Activated T-cell treated with anti-CD3 and anti-CD28 coated beads for 1 hour (primary cell): ENCODE results near the gene SH3RF1.

ENCODE experiments used
- DNase-seq: peaks from one replicate; pipeline ENCODE4 v3.0.0-alpha.2; 2020; ENCODE audit warnings: low read depth

SH3RF1 gene

DNA sequence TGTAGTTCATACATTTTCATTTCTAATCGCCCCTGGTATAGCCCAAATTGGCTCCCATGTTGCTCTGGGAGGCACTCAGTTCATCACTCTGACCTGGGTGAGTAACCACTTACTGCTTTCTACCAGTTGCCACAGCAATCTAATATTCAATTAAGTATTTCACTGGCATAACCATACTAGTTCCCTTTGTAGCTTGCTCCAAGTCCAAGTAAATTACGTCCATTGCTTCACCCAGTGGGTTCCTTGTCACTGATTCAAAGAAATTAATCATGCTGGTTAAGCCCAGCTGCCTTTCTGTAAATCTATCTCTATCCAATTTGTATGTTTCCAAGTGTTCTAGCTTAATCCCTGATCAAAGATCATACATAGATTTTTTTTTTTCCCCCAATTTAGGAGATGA, 168.7 kb downstream of the SH3RF1 start:
- no peak for DNase-seq

DNA sequence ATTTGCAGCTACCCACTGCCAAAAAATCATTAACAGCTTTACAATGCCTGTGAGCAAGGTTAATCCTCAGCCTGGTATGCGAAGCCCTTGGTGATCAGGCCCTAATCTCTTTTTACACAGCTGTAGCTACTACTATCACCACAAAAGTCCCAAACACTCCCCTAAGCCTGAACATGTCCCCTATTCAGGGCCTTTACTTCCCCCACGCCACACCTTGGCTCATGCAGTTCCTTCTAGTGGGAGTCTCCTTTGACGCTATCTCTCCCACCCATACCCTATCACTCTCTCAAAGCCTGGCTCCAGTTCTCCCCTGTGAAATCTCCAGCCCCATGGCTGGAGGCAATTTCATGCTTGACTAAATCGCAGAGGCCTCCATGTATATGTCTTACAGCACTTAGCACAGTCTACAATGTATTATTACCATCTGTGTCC, 170.1 kb downstream of the SH3RF1 start:
- DNase-seq: no peak

DNA sequence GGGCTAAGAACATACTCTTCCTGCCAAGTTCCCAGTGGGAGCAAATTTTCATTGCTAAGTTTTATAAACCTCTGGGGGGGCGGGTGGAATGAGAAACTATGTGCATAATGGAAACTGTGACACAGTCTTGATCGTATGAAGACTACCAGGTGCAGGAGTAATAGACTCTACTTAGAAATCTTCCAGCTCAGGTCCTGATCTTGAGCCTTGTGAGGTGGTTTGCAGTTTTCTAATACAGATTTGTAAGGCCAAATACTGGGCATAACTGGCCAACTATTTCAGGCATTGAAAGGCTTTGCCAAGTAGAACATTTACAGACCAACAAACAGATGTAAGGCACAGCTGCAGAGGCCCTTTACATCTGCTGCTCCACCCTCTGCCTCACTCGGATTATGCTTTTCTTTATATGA, 171.0 kb downstream of the SH3RF1 start:
- no peak for DNase-seq

DNA sequence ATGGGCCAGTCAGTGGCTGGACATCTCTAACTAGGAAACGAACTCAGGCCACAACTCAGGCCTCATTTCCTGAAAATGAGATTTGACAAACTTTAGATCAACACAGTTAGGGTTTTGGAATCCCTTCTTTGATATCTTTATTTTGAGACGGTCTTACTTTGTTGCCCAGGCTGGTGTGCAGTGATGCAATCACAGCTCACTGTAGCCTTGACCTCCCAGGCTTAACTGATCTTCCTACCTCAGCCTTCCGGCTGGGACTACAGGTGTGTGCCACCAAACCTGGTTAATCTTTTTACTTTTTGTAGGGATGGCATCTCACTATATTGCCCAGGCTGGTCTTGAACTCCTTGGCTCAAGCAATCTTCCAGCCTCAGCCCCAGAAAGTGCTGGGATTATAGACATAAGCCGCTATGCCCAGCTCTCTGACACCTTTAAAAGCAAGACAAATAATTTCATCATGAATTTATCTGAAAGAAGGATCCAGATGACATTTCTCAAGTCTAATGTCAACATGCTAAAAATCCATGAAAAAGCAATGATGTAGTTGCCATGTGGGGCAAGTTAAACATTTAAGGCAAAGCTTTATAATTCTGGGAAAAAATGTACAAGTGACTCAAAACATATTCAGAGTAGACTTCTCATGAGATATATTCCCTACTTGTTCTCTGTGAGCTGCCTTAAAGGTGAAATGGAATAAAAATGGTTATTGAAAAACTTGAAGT, 171.6 kb downstream of the SH3RF1 start:
- no peak for DNase-seq

DNA sequence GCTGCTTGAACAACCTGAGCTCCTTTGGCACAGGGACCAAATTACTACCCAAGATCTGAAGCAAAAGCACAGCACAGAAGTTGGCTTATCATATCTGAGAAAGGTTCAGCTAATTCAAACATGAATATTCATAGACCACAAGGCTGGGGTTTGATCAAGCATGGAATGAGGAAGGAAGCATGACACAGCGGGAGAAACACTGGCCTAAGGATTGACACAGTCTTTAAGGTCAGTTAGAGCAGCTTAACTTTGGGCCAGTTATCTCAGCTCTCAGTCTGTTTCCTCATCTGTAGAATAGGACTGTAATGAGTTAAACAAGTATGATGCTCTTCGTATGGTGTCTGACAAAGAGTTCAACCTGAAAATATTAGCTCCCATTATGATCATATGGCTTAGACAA, 172.2 kb downstream of the SH3RF1 start:
- DNase-seq: no peak

DNA sequence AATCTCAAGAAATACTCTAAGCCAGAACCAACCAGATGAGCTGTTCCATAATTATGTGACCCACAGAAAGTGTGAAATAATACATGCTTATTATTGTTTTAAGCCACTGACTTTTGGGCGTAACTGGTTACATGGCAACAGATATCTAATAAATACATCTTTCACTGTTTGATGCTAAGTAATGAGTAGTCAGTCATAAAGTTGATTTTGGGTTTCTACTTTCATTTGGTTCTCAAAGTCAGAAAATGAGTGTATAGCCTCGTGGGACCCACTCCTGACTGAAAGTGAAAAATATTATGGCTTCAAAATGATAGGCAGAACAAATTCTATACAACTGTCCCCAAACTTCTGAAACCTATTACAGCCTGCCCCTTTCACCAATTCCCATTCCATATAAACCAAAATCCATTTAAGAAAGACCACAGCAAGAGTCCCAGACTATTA, 172.7 kb downstream of the SH3RF1 start:
- no peak for DNase-seq

DNA sequence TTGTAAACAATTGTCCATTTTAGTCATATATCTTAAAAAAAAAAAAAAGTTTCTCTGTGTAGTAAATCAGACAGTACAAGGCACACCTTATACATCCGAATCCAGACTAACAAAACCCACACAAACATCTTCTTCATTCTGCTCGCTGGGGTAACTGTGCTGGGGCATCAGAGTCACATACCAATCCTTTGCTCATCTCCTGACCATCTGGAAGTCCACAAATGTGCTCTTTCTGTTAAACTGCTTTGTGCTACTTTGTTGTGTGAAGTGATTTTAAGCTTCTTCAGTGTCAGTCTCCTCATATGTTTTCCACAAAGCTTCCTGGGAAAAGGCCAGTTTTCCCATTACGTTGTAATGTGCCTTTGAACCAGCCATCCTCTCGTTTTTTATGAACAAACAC, 174.5 kb downstream of the SH3RF1 start:
- no peak for DNase-seq

DNA sequence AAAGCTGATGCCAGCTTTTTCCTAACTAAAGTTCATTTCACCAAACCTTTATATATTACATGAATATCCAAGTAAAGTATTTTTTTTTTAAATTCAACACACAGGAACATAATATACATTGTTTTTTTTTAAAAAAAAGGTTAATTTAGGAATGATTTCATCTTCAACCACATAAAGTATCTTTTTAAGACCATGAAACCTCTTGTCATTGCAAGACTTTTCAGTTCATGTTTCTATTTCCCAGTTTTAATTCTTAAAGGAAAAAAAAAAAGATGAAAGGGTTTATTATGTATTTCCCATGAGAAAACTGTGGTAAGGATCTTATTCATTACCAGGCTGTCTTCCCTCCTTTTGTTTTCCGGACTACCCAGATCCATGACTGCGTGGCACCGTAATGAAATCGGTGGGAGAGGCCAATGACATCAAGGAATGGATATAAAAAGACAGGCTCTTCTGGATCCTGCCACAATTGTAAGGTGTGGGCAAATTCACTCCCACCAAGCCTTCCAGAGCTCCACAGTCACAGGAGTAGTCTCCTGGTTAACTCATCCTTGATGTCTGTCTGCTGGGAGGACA, 176.0 kb downstream of the SH3RF1 start:
- no peak for DNase-seq

DNA sequence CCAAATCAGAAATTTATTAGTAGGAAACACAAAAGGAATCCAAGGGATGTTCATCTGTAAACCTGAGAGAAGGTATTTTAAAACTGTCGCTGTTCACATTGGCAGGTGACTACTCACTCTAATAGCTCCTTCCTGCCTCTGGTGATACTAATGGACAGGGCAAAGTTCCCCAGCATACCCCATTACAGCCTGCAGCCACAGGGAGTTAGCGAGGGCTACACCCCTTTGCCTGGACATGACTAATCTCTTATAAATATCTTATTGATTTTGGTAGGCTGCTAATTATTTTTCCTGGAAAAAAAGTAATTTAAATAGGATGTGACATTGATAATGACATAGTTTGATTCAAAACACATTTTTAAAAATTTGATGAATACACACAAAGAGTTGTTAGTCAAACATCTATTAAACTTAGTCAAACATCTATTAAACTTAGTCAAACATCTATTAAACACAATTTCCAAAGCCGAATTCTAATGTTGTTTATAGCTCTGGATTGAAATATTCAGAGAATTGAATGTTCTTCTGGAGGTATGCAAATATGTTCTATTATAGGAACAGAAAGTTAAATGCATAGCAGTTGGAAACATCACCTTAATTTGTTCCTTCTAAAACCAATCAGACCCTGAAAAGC, 177.8 kb downstream of the SH3RF1 start:
- no peak for DNase-seq

DNA sequence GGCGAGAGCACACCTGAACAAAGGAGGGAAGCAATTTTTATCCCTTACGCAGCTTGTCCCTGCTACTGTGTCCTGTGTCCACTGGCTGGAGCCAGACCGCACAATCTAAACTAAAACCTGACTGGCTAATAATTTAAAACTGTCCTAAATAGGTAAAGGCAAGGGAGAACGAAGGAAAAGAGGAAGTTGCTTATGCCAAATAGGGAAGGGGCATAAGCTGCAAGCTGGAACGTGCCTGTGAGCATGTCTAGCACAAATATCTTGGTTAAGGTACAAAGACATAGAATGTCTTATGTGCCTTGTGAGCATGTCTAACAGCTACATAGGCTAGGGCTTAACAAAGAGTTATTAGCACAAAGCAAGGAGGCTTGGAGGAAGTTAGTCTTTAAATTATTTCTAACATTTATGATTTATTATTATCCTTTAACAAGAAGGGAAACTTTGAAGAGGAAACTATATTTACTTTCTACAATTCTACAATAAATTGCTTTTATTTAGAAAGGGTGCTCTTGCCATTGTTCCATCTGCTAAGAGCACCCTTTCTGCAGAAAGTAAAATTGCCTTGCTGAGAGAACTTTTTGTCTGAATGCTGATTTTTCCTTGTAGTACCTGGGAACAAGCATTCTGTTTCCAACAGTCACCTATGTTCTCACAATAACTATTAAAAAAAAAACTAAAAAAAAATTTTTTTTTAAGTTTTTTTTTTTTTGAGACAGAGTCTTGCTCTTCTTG, 180.1 kb downstream of the SH3RF1 start:
- no peak for DNase-seq

DNA sequence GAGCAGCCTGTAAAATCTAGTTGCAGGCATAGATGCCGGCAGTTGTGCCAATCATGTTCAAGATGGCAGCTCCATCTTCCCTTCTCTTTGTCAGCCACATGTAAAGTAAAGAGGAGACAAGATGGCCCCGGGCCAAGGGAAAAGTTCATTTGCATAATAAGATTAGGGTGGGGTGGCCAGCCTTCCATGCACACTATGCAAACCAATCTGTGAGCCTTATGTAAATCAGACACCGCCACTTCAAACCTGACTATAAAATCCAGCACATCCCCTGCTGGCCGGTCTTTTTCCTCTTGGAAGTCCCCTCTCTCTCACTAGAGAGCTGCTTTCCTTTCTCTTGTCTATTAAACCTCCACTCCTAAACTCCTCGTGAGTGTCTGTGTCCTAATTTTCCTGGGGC, 181.8 kb downstream of the SH3RF1 start:
- DNase-seq: no peak

DNA sequence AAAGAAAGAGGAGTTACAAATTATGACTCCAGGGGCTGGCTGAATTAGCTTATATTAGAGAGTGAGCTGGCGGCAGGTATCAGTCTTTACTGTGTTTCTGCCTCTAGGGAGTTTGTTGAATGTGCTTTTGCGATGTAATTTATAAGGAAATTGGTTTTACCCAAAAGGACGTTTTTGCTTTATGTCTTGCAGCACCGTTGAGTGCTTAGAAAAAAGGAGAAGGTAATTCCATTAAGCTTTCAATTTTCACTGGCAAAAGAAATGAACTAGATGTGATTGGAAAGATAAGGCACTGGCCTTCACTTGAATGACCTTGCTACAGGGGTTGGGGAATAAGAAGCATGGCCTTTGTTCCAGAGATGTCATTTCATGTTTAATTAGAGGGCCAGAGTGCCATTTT, 185.8 kb downstream of the SH3RF1 start:
- DNase-seq: no peak

DNA sequence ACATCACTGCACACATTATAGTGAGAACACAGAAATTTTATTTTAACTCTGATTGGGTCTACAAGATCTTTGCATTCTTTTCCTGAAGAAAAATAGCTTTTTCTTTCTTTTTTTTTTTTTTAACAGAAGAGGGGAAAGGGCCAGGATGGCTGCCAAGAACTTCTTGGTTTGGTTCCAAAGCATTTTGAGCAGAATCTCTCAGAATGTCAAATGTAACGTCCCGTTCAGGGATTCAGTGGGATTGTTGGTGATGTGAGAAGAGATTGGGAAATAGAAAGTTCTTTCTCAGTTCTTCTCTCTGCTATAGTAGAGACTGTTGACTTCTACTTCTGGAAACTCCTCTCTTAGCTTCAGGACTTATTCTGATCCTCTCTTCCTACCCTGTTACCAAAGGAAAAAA, 189.8 kb downstream of the SH3RF1 start:
- DNase-seq: no peak

DNA sequence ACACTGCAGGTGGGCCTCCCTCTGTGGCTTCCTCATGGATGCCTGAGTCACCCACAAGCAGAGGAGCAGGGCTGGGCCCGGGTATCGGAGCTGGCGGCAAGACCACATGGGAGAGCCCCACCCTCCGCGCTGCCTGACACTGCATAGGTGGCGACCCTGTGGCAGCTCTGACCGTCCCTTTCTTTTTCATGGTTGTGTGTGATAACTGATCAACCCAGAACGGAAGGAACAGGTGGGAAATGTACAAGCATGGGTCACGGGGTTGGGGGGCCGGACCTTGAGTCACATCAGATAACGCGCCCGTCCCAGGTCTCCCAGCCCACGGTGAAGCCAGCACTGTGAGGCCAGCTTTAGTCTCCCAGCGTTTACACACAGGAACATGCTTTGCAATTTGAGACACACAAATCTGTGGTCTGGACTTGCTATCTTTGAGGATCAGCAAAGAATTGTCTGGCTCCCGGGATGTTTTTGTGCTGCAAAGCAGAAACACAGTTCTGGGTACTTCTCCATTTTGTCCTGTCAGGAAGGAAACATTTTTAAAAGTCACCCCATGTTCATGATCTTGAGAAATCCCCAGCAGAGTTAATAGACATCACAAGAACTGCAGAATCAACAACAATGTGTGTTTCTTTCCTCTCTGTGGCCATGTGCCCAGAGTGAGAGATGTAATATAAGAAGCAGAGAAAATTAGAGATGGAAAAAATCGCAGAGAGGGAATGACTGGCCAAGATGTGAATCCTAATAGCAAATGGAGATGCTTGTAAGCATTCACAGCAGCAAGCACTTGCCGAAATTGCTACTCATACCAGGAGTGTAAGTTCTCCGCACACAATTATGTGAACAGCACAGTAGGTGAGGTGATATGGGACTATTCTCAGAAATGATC, 190.6 kb downstream of the SH3RF1 start:
- no peak for DNase-seq

DNA sequence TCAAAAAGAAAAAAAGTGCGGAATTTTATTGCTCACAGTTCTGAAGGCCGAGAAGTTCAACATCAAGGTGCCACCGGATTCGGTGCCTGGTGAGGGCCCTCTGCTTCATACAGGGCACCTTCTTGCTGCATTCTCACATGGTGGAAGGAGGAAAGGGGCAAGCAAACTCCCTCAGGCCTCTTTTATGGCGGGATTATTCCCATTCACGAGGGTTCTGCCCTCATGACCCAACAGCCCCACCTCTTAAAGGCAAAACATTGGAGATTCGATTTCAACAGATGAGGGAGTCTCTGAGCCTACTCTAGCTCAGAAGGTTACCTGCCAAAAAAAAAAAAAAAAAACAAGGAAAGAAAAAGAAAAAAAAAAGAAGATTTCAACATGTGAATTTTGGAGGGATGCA, 196.6 kb downstream of the SH3RF1 start:
- no peak for DNase-seq

DNA sequence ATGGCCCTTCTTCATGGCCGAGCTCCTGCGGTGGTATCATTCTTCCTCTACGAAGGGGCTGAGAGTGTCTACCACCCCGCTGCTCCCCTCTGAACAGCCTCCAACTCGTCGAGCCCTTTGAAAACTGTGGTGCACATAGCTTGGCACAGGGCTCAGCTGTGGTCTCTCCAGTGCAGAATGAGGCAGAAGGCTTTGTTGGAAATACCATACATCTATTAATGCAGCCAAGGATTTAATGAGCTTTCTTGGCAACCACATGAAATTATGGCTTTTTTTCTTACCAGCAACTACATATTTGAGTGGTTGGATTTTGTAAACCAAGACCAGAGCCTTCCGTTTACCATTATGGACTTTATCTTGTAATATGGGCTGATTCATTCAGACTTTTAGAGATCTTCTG, 199.0 kb downstream of the SH3RF1 start:
- no peak for DNase-seq

DNA sequence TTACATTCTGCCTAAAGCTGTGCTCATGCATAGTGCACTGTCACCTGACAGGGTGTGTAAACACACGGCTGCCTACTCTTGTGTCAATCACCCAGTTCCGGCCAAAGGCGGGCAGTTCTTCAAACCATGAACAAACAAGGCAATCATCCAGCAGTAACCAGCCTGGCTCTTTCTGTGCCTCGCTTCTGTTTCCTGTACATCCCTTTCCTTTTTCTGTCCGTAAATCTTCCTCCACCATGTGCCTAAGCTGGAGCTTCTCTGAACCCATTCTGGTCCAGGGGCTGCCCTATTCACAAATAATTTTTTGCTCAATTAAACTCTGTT, 199.9 kb downstream of the SH3RF1 start:
- DNase-seq: no peak

DNA sequence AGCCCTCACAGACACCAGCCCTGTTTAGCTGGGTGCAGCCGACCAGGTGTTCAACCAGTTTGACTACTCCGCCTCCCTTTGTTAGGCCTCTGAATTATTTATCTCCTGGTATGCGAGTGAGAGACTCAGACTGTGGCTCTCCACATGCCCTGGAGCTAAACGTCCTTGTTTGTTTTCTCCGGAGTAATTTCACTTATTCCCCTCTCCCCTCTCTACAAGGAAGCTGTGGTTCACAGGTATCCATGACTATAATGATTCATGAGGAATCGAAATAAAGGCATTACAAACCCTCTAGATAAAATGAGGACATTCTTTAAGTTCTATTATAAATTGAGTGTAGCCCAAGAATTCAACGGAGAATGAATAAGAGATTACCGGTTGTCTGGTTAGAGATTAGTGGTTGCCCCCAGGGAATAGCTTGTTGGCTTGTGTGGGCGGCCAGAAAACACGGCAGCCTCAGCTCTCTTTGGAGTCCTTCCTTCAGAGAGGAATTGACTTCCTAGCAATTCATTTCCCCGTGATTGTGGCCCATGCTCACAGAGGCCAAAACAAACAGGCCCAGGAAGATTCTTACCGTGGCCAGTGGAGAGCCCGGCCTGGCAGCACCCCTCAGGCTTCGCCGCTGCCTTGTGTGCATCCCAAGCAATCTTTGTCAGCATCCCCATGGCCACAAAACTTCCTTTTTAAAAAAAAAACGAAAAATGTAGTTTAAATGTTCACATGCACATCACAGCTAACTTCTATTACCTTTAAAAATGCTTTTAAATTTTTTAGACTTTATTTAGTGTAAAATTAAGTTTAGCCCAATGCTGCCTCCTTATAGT, 200.5 kb downstream of the SH3RF1 start:
- DNase-seq: no peak

DNA sequence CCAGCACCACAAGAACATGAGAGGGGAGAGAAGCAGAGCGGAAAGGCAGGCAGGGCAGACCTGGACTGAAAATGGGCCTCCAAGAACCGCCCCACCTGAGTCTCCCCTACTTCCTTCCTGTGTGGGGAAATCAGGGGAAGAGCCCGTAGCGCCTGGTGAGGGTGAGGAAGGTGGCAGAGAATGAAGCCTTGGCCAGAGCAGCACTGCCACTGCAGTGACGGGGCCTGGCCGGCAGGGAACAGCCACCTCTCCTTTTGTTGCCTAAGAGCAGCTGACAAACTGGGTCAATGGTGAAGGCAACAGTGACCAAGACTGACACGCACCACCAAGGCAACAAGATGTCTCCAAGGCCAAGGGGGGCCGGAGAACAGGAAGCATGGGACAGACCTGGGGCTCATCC, 202.3 kb downstream of the SH3RF1 start:
- DNase-seq: no peak

DNA sequence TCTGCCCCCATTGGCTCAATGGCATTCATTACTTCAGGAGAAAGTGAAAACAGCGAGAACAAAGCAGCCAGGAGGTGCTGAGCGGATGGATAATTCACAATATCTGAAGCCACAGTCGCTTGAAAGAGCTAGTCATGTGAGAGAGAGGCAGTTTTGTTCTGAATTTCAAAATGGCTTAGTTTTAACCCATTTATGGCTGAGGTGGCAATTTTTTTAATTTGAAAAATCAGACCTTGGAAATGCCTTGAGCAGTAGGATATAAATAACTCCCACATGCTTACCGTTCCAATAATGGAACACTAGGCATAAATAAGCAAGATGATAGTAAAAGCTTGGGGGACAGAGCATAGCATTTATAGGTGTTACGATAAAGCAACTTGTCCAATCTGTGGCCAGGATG, 203.8 kb downstream of the SH3RF1 start:
- DNase-seq: no peak

DNA sequence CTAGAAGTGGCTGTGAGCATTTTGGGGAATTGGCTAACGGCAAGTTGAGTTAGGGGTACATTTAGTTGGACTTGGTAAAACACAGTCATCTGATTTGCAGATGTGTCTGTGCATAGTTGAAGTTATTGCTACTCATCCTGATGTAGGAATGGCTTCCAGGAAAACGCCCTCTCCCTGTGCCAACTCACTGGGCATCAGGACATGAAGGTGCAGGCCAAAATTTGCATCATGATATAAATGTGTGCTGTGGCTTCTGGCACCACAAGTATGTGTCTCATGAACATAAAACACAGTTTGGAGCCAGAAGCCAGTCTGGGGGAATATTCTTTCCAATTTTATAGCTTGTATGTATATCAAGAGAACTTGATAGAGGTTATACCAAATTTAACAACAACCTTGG, 206.5 kb downstream of the SH3RF1 start:
- no peak for DNase-seq
